DMS53 (cell line): ENCODE results near the gene TRIML2.

Experiments used
- DNase-seq: peaks from one replicate; lab custom pipeline; 2025; lab: John Stamatoyannopoulos, UW

TRIML2 gene

GRCh38 chr4:188109157-188109755 is at the start of gene TRIML2:
TSS of gene TRIML2 (minus strand) at chr4:188109603. CDS start at chr4:188105368, 4,235 bp downstream.
- DNase-seq, result no peak

- DNase-seq, result no peak
Observed at GRCh38 chr4:188158336-188158735, 48.9 kb upstream of the TRIML2 start.

- no peak for DNase-seq
Observed at GRCh38 chr4:188154668-188155405, 45.4 kb upstream of the TRIML2 start.

- peak; percentile 12 for DNase-seq
Observed at GRCh38 chr4:188147776-188148175, 38.4 kb upstream of the TRIML2 start.

- DNase-seq, result no peak
Observed at GRCh38 chr4:188147176-188147575, 37.8 kb upstream of the TRIML2 start.

DNA sequence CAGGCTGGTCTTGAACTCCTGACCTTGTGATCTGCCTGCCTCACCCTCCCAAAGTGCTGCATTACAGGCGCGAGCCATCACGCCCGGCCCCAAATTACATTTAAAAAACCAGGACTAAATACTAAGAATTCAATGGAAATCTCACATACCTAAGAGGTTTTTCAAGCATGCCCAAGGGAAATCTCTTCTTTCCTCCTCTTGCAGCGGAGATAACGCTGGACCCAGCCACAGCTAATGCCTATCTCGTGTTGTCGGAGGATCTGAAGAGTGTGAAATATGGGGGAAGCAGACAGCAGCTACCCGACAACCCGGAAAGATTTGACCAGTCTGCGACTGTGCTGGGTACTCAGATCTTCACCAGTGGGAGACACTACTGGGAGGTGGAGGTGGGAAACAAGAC is 37.2 kb upstream of the TRIML2 start:
- DNase-seq, result no peak

DNA sequence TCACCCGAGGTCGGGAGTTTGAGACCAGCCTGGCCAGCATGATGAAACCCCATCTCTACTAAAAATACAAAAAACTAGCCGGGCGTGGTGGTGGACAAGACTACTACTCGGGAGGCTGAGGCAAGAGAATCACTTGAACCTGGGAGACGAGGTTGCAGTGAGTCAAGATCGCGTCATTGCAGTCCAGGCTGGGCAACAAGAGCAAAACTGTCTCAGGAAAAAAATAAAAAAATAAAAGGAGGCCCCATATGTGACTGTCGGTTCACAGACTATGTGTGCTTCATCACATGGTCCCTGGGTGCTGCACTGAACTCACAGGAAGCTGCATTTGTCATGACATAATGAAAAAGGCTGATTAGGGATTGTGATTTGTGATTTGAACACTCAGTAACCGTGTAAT is 36.2 kb upstream of the TRIML2 start:
- DNase-seq, result no peak

GRCh38 chr4:188143731-188144130 is 34.3 kb upstream of the TRIML2 start:
- no peak for DNase-seq

GRCh38 chr4:188139671-188140070 is 30.3 kb upstream of the TRIML2 start:
- DNase-seq, result no peak

GRCh38 chr4:188139141-188139540 is 29.7 kb upstream of the TRIML2 start, which contains the start of gene TRIML1:
TSS of gene TRIML1 (plus strand) at chr4:188139441. CDS start at chr4:188139559, 118 bp downstream.
- no peak for DNase-seq

GRCh38 chr4:188138227-188138626 is 28.8 kb upstream of the TRIML2 start:
- DNase-seq, result no peak

DNA sequence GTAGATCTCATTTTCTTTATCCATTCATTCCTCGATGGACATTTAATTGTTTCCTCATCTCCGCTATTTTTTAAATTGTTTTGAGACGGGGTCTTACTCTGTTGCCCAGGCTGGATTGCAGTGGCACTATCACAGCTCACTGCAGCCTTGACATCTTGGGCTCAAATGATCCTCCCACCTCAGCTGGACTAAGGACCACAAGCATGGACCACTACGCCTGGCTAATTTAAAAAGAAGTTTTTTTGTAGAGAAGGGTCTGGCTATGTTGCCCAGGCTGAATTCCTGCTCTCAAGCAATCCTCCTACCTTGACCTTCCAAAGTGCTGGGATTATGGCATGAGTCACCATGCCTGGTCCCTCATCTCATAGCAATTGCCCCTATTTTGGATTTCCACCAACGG is 22.8 kb upstream of the TRIML2 start:
- no peak for DNase-seq

GRCh38 chr4:188130355-188130754 is 21.0 kb upstream of the TRIML2 start:
- DNase-seq, result no peak

DNA sequence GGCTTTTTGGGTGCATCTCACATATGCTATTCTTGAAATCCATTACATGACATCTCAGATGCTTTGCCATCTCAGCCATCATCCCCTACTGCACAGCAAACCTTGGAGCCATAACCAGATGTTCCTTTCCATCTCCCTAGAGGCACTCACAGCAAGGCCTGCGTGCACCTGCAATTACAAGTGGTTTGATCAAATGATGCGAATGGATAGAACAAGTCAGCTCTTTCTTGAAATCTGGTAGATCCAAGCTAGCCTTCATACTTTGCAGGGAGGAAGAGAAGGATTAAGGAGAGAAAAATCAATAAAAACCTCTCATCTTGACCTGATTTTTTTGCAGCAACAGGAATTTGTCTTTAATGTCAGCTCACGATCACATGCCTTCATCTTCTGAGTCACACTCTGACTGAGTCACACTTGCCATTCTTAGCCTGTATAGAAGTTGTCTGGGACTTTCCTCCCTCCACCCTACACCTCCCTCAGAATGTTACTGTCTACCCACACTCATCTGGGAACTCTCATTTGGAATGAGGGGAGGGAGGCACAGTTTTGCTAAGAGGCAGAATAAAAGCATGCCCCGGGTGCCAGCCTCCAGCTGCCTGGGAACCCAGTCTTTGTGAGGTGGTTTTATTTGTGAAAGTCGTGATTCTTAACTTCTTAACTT is 17.9 kb upstream of the TRIML2 start:
- DNase-seq, result no peak

- DNase-seq, result no peak
Observed at GRCh38 chr4:188121530-188121929, 12.1 kb upstream of the TRIML2 start.

- DNase-seq, result no peak
Observed at GRCh38 chr4:188117631-188118324, 8.4 kb upstream of the TRIML2 start.

- DNase-seq, result no peak
Observed at GRCh38 chr4:188113156-188113555, 3.8 kb upstream of the TRIML2 start.

DNA sequence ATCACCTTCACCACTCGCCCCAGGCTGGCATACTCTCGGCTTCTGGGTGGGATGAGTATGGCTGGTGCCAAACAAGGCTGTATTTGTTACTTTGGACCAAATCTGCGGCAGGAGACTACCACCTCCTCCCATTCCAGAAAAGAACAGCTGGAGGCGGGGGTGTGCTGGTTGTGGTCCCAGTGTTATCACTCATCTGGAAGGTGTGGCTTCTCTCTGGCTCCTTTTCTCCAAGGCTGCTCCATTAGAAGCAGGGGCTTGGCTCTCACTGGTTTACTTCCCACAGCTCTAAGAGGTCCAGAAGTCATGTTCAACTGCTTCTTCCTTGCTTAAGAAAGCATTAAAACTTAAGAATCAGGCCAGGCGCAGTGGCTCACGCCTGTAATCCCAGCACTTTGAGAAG is 2.6 kb upstream of the TRIML2 start:
- no peak for DNase-seq

DNA sequence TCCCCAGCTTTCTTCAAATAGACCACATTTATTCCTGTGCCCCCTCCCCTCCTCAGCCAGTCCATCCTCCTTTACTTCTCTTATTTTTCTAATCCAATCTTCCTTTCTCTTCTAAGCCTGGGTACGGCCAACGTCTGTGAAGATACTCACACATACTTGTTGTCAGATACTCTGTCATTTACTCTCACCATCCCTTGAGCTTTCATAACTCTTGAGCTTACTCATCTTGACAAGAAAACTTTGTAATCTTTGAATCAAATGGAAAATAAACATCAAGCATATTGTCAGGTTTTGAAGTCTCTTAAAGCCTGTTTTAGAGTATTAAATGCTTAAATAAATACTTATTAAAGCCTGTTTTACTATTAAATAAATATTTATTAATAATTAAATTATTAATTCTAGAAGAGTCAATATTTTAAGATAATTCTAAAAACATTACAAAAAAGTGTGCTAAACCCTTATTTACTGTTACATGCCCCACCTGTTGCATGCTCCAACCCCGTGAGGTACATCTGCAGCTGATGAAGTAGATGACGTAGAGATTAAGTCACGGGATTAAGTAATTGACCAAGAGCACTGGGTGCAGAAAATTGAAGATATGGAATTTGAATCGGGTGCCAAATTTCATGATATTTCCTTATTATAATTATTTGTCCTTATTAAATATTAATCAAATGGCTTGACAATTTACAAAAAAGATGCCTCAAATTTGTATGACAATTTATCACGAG is 1.5 kb upstream of the TRIML2 start:
- no peak for DNase-seq

DNA sequence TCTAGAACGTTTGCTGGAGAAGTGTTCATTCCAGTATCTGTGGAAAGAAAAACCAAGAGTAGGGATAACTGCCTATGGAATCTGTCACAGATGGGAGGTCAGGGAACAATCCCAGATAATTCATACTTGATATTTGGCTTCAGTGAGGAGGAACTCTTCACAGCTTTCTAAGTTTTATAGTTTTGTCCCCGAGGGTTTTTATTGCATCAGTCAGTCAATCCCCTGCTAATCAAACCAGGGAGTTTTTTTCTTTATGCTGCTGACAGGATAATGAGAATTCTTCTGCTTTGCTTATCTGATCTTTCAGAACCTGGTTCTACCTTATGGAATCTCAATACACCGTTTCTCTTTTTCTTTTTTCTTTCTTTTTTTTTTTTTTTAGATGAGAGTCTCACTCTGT is 633 bp upstream of the TRIML2 start:
- no peak for DNase-seq

- no peak for DNase-seq
Observed at GRCh38 chr4:188107931-188108843, 1.2 kb downstream of the TRIML2 start.
